IgD-negative memory B cell (primary cell): ENCODE results near the gene TOMM70. TPM values are rescaled to one million over a fixed set of nuclear protein-coding genes. Genes with fewer than 3 reads are reported as not detected.
"Not testable (repeated sequence)": the region's sequence is repeated elsewhere in the genome, so short reads cannot be mapped to it uniquely, and the experiment has no call there.

ENCODE experiments used
- H3K27ac Mint-ChIP-seq, 3 donors: one replicate each; pipeline ENCODE4 v1.8.0; 2020 to 2022; ENCODE audit warnings: mild to moderate bottlenecking in 3 of 3, mixed read lengths in 3 of 3, moderate library complexity in 1 of 3
- H3K27me3 Mint-ChIP-seq: one replicate; pipeline ENCODE4 v1.8.0; 2021; ENCODE audit warnings: mixed read lengths
- H3K36me3 Mint-ChIP-seq: one replicate; pipeline ENCODE4 v1.8.0; 2020; ENCODE audit warnings: mild to moderate bottlenecking, mixed read lengths
- H3K4me1 Mint-ChIP-seq, 3 donors: one replicate each; pipeline ENCODE4 v1.8.0; 2020 to 2022; ENCODE audit warnings: mixed read lengths in 3 of 3, mild to moderate bottlenecking in 1 of 3
- H3K4me3 Mint-ChIP-seq, 4 donors: one replicate each; pipeline ENCODE4 v1.8.0; 2020 to 2022; ENCODE audit warnings: mild to moderate bottlenecking in 4 of 4, mixed read lengths in 4 of 4, moderate library complexity in 3 of 4
- H3K9me3 Mint-ChIP-seq, 3 donors: one replicate each; pipeline ENCODE4 v1.8.0; 2020 to 2021; ENCODE audit warnings: mixed read lengths in 3 of 3, mild to moderate bottlenecking in 1 of 3
- polyA plus RNA-seq: library from polyadenylated mRNA; unstranded; fragments of 300-500 nt; fragmentation: Illumina TruSeq; gene quantifications from one replicate; pipeline ENCODE4 v1.2.3, GENCODE V29; 2021

The TOMM70 gene
- polyA plus RNA-seq, 1 donor from 2014 or later, result 14.0 TPM

GRCh38 chr3:100333970-100334487 lies 66.9 kb downstream of the TOMM70 start:
- Mint-ChIP-seq H3K9me3 (no peaks in the 10 kb centered on the region), H3K27me3 (no peaks in the 10 kb centered on the region), H3K4me3 (peak overlapping the region; percentile 84 to 99 (median 94)), H3K27ac (peak overlapping the region; percentile 67 to 94 (median 91)), H3K36me3 (no peaks in the 10 kb centered on the region), H3K4me1 (peaks cover 14 to 22% (median 18%) of the 10 kb centered on the region in 3 donors)

GRCh38 chr3:100333051-100333450 lies 67.8 kb downstream of the TOMM70 start:
- peak overlapping the region in 1 of 4 donors; percentile 99 for H3K4me3 Mint-ChIP-seq
- H3K36me3 Mint-ChIP-seq, result no peaks in the 10 kb centered on the region
- H3K27ac Mint-ChIP-seq, result peak overlapping the region in 2 of 3 donors; percentile 47 to 66
- H3K27me3 Mint-ChIP-seq, result no peaks in the 10 kb centered on the region
- H3K4me1 Mint-ChIP-seq, result peaks cover 14 to 22% (median 18%) of the 10 kb centered on the region in 3 donors
- H3K9me3 Mint-ChIP-seq, result no peaks in the 10 kb centered on the region

GRCh38 chr3:100331660-100332059 lies 69.2 kb downstream of the TOMM70 start:
- Mint-ChIP-seq H3K36me3 (no peaks in the 10 kb centered on the region), H3K27me3 (no peaks in the 10 kb centered on the region), H3K4me1 (peaks cover 14 to 22% (median 18%) of the 10 kb centered on the region in 3 donors), H3K4me3 (peak overlapping the region in 2 of 4 donors; percentile 11 to 81), H3K9me3 (peaks cover 0 to 6% (median 2%) of the 10 kb centered on the region in 3 donors), H3K27ac (peak overlapping the region in 1 of 3 donors; percentile 72)

GRCh38 chr3:100330651-100331050 lies 70.2 kb downstream of the TOMM70 start:
- Mint-ChIP-seq H3K4me1 (peaks cover 13 to 17% (median 14%) of the 10 kb centered on the region in 3 donors), H3K27me3 (no peaks in the 10 kb centered on the region), H3K36me3 (no peaks in the 10 kb centered on the region), H3K9me3 (peaks cover 0 to 6% (median 2%) of the 10 kb centered on the region in 3 donors), H3K4me3 (no peak overlapping the region), H3K27ac (no peak overlapping the region)

GRCh38 chr3:100329800-100330489 lies 70.9 kb downstream of the TOMM70 start:
- Mint-ChIP-seq H3K9me3 (peaks cover 0 to 6% (median 2%) of the 10 kb centered on the region in 3 donors), H3K27ac (peak overlapping the region in 1 of 3 donors; percentile 22), H3K27me3 (no peaks in the 10 kb centered on the region), H3K4me1 (peaks cover 7 to 10% (median 8%) of the 10 kb centered on the region in 3 donors), H3K36me3 (no peaks in the 10 kb centered on the region), H3K4me3 (peak overlapping the region in 1 of 4 donors; percentile 37)

- not testable (repeated sequence) for H3K27me3 Mint-ChIP-seq, H3K4me1 Mint-ChIP-seq, H3K9me3 Mint-ChIP-seq, H3K36me3 Mint-ChIP-seq
- Mint-ChIP-seq H3K4me3 (peak overlapping the region in 1 of 4 donors; percentile 50), H3K27ac (peak overlapping the region in 1 of 3 donors; percentile 74)
Measured at GRCh38 chr3:100327377-100327776, 73.5 kb downstream of the TOMM70 start.

- Mint-ChIP-seq H3K36me3 (no peaks in the 10 kb centered on the region), H3K27me3 (no peaks in the 10 kb centered on the region), H3K4me1 (no peaks in the 10 kb centered on the region), H3K4me3 (no peak overlapping the region), H3K27ac (no peak overlapping the region), H3K9me3 (peaks cover 0 to 6% (median 2%) of the 10 kb centered on the region in 3 donors)
Measured at GRCh38 chr3:100325827-100326226, 75.1 kb downstream of the TOMM70 start.

- no peak overlapping the region for H3K27ac Mint-ChIP-seq
- no peaks in the 10 kb centered on the region for H3K36me3 Mint-ChIP-seq
- no peak overlapping the region for H3K4me3 Mint-ChIP-seq
- H3K4me1 Mint-ChIP-seq, result no peaks in the 10 kb centered on the region
- peaks cover 0 to 6% (median 2%) of the 10 kb centered on the region in 3 donors for H3K9me3 Mint-ChIP-seq
- no peaks in the 10 kb centered on the region for H3K27me3 Mint-ChIP-seq
Measured at GRCh38 chr3:100324044-100324443, 76.8 kb downstream of the TOMM70 start.

GRCh38 chr3:100319951-100320350 lies 80.9 kb downstream of the TOMM70 start:
- peaks cover 0 to 4% (median 0%) of the 10 kb centered on the region in 3 donors for H3K4me1 Mint-ChIP-seq
- no peaks in the 10 kb centered on the region for H3K27me3 Mint-ChIP-seq
- H3K9me3 Mint-ChIP-seq, result no peaks in the 10 kb centered on the region
- no peak overlapping the region for H3K27ac Mint-ChIP-seq
- no peaks in the 10 kb centered on the region for H3K36me3 Mint-ChIP-seq
- H3K4me3 Mint-ChIP-seq, result no peak overlapping the region

GRCh38 chr3:100317912-100318311 lies 83.0 kb downstream of the TOMM70 start:
- H3K27ac Mint-ChIP-seq, result peak overlapping the region in 1 of 3 donors; percentile 4
- H3K9me3 Mint-ChIP-seq, result no peaks in the 10 kb centered on the region
- no peak overlapping the region for H3K4me3 Mint-ChIP-seq
- H3K27me3 Mint-ChIP-seq, result no peaks in the 10 kb centered on the region
- peaks cover 0 to 4% (median 0%) of the 10 kb centered on the region in 3 donors for H3K4me1 Mint-ChIP-seq
- H3K36me3 Mint-ChIP-seq, result no peaks in the 10 kb centered on the region

GRCh38 chr3:100316641-100317069 lies 84.2 kb downstream of the TOMM70 start:
- peaks cover 0 to 4% (median 3%) of the 10 kb centered on the region in 3 donors for H3K4me1 Mint-ChIP-seq
- no peaks in the 10 kb centered on the region for H3K27me3 Mint-ChIP-seq
- no peaks in the 10 kb centered on the region for H3K9me3 Mint-ChIP-seq
- H3K36me3 Mint-ChIP-seq, result no peaks in the 10 kb centered on the region
- no peak overlapping the region for H3K27ac Mint-ChIP-seq
- H3K4me3 Mint-ChIP-seq, result peak overlapping the region in 1 of 4 donors; percentile 28

Other genes with a start within 250 kb of the TOMM70 start
- 17.2 TPM for gene TBC1D23, start 140.1 kb downstream of the TOMM70 start, polyA plus RNA-seq
- 55.6 TPM for gene NIT2, start 66.3 kb downstream of the TOMM70 start, polyA plus RNA-seq
- gene LNP1, start 450 bp upstream of the TOMM70 start, polyA plus RNA-seq, result 0.88 TPM
- 0.14 TPM for gene TMEM45A, start 91.5 kb upstream of the TOMM70 start, polyA plus RNA-seq
- not detected for gene ADGRG7, start 208.5 kb upstream of the TOMM70 start, polyA plus RNA-seq